ENCODE measurements around the gene AARS1.

DNA sequence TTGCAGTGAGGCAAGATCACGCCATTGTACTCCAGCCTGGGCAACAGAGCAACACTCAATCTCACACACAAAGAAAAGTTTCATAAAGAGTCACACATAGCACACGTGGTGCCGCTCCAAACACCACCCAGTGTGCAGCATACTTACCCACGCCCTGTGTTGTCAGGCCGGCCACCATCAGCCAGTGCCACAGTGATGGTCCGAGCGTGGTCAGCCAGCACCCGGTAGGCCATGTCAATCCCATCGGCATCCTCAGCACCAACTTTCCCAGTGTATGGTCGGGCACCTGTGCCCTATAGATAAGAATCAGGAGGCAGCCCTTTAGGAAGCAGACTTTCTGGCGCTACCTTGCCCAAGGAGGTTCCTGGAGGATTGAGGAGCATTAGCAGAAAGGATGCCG lies 19.8 kb downstream of the AARS1 start:
- TF ChIP-seq ZNF274 (IDR thresholded peaks at IDR 0.05; ENCODE audit: low read depth, low read length) (no peak), YY1 (IDR thresholded peaks at IDR 0.05; ENCODE audit: insufficient read depth, insufficient read length) (no peak), SUZ12 (IDR thresholded peaks at IDR 0.05; ENCODE audit: extremely low read depth, insufficient read depth, insufficient read length) (no peak)

All from NT2/D1 (cell line).